ENCODE measurements around the gene TGFA. TPM values are rescaled to one million over a fixed set of nuclear protein-coding genes. Genes with fewer than 3 reads are reported as not detected.

The TGFA gene
- total and polyA plus RNA-seq, 8 donors = 0.89 to 16.0 (median 3.7) TPM; not detected in 1

GRCh38 chr2:70479816-70480215 is 73.8 kb downstream of the TGFA start:
- Histone ChIP-seq H3K4me1 (peaks cover 0 to 10% (median 0%) of the 10 kb centered on the region in 4 donors), H3K36me3 (no peaks in the 10 kb centered on the region), H3K9me3 (peaks cover 0 to 6% (median 0%) of the 10 kb centered on the region in 4 donors), H3K4me3 (no peak overlapping the region), H3K27me3 (no peaks in the 10 kb centered on the region), H3K27ac (no peak overlapping the region)
- DNase-seq = no peak
- intact Hi-C loops (cut with DNase I; ENCODE audit: low total_unique reads) = no loop called here
- TF ChIP-seq CTCF (IDR thresholded peaks at IDR 0.05) = no peak
- TF ChIP-seq EP300 (IDR thresholded peaks at IDR 0.05) = no peak
- no peak for TF ChIP-seq POLR2A (IDR thresholded peaks at IDR 0.05)
- TF ChIP-seq POLR2AphosphoS5 (IDR thresholded peaks at IDR 0.05) = no peak
- 80 to 90% (median 83%) methylated on average over 3 of the region's 3 CpGs for WGBS, 5 donors

GRCh38 chr2:70477441-70477844 is 76.2 kb downstream of the TGFA start:
- TF ChIP-seq POLR2AphosphoS5 (IDR thresholded peaks at IDR 0.05) (no peak), EP300 (IDR thresholded peaks at IDR 0.05) (no peak), CTCF (IDR thresholded peaks at IDR 0.05) (no peak), POLR2A (IDR thresholded peaks at IDR 0.05) (no peak)
- peaks cover 0 to 6% (median 0%) of the 10 kb centered on the region in 4 donors for H3K9me3 ChIP-seq
- peaks cover 0 to 10% (median 0%) of the 10 kb centered on the region in 4 donors for H3K4me1 ChIP-seq
- 0 to 58% (median 26%) methylated on average over 1 of the region's 1 CpG for WGBS, 5 donors
- H3K27me3 ChIP-seq = no peaks in the 10 kb centered on the region
- H3K27ac ChIP-seq = no peak overlapping the region
- peak in 1 of 2 donors; percentile 26 for DNase-seq
- intact Hi-C loops (cut with DNase I; ENCODE audit: low total_unique reads) = no loop called here
- no peaks in the 10 kb centered on the region for H3K36me3 ChIP-seq
- H3K4me3 ChIP-seq = no peak overlapping the region

GRCh38 chr2:70475266-70475665 is 78.4 kb downstream of the TGFA start:
- Histone ChIP-seq H3K36me3 (no peaks in the 10 kb centered on the region), H3K4me3 (no peak overlapping the region), H3K27ac (no peak overlapping the region), H3K27me3 (no peaks in the 10 kb centered on the region), H3K4me1 (peaks cover 0 to 10% (median 0%) of the 10 kb centered on the region in 4 donors), H3K9me3 (no peaks in the 10 kb centered on the region)
- intact Hi-C loops (cut with DNase I; ENCODE audit: low total_unique reads) = no loop called here
- no peak for TF ChIP-seq POLR2AphosphoS5 (IDR thresholded peaks at IDR 0.05)
- no peak for TF ChIP-seq POLR2A (IDR thresholded peaks at IDR 0.05)
- TF ChIP-seq CTCF (IDR thresholded peaks at IDR 0.05) = no peak
- no peak for TF ChIP-seq EP300 (IDR thresholded peaks at IDR 0.05)
- DNase-seq = peak in 1 of 2 donors; percentile 33
- 79 to 89% (median 83%) methylated on average over 5 of the region's 5 CpGs for whole genome bisulfite sequencing, 5 donors

- no peaks in the 10 kb centered on the region for H3K27me3 ChIP-seq
- peaks cover 0 to 10% (median 0%) of the 10 kb centered on the region in 4 donors for H3K4me1 ChIP-seq
- H3K27ac ChIP-seq = no peak overlapping the region
- WGBS, 5 donors = 48 to 53% (median 52%) methylated on average over 1 of the region's 1 CpG
- intact Hi-C loops (cut with DNase I; ENCODE audit: low total_unique reads) = no loop called here
- DNase-seq = no peak
- H3K4me3 ChIP-seq = no peak overlapping the region
- no peaks in the 10 kb centered on the region for H3K9me3 ChIP-seq
- TF ChIP-seq EP300 (IDR thresholded peaks at IDR 0.05) (no peak), POLR2AphosphoS5 (IDR thresholded peaks at IDR 0.05) (no peak), CTCF (IDR thresholded peaks at IDR 0.05) (no peak), POLR2A (IDR thresholded peaks at IDR 0.05) (no peak)
- H3K36me3 ChIP-seq = no peaks in the 10 kb centered on the region
Observed at GRCh38 chr2:70474256-70474848, 79.3 kb downstream of the TGFA start.
